HG03565 (cell line): ENCODE data around the gene GNB1L.
"Not testable (repeated sequence)": the region's sequence is repeated elsewhere in the genome, so short reads cannot be mapped to it uniquely, and the experiment has no call there.

Experiments
- ATAC-seq: cut with Tn5 transposase; IDR thresholded peaks from one replicate; pipeline ENCODE4 v1.9.1; 2021; ENCODE audit warnings: mild to moderate bottlenecking, moderate library complexity; ENCODE audit not compliant: unreplicated experiment

Gene GNB1L

DNA sequence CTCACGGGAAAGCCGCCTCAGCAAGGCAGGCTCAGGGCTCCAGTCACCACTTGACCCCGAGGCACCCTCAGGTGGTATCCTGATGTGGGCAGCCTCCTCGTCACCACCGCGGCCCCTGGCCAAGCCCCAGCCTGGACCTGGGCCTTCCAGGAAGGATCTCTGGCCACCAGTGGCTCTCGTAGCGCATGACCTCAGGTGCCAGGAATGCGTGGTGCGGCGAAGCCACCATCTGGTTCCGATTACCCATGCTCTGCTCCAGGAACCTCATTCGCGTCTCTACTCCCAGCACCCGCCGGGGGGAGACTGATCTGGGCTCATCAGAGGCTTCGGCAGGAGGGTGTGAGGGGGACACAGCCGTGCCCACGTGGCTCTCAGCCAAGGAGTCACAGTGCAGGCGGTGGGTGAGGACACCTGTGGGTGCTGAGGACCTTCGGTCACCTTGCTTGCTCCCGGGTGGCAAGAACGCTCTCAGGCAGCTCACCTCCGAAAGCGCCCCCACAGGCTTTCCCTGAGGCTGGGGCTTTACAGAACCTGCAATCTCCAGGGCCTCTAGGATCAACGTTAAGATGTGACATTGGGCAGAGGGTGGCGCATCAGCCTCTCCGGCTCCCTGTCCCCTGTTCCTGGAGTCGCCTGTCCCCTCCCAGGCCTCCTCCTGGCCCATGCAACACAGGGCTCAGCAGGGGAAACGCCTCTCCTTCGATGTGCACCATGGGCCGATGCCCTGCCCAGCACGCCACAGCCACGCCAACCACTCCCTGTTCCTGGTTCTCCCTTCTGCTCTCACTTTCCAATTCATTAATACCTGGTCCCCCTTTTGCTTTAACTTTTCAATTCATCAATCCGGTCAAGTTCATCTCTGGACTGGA is 55.1 kb downstream of the GNB1L start:
- ATAC-seq = no peak

DNA sequence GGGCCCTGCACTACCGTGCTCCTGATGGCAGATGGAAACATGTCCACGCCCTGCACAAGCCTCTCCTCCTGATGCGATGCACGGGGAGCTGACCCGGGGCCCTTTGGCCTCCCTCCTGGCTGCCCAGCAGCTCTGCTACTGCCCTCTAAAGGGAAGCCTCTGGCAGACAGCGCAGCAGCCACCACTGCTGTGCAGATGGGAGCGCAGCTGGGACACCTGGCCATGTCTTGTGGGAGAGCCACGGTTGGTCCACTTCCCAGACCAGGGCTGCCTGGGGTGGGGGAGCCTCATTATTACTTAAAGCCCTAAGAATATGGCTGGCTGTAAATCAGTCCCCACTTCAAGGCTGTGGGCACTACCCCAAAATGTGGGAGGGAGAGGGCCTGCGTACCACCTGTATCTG is 55.8 kb downstream of the GNB1L start:
- ATAC-seq = no peak

DNA sequence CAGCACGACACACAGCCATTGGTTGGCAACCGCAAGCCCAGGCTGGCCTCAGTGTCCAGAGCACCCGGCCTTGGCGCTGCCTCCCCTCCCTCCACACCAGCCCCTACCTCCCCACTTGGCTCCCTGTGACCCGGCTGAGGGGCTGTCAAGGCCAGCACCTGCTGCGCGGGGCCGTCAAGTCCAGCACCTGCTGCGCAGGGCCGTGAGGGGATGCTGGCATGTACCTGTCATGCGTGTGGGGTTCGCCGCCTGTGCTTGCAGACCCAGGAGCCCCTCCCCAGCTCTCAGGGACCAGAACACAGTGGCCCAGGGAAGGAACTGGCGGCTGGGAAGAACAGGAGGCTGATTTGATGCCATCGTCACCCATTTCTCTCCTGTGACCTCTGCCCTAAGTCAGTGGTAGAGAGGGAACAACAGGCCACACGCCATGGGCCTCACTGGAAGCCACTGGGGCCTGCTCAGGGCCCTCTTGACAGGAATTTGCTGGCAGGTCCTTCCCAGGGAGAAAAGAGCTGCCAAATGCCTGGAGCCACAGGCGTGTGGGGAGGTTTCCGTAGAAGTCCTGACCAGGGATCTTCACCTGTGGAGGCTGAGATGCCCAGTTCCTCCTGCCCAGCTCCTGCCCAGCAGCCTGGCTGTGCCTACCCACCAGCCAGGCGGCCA is 56.5 kb downstream of the GNB1L start:
- ATAC-seq = no peak

DNA sequence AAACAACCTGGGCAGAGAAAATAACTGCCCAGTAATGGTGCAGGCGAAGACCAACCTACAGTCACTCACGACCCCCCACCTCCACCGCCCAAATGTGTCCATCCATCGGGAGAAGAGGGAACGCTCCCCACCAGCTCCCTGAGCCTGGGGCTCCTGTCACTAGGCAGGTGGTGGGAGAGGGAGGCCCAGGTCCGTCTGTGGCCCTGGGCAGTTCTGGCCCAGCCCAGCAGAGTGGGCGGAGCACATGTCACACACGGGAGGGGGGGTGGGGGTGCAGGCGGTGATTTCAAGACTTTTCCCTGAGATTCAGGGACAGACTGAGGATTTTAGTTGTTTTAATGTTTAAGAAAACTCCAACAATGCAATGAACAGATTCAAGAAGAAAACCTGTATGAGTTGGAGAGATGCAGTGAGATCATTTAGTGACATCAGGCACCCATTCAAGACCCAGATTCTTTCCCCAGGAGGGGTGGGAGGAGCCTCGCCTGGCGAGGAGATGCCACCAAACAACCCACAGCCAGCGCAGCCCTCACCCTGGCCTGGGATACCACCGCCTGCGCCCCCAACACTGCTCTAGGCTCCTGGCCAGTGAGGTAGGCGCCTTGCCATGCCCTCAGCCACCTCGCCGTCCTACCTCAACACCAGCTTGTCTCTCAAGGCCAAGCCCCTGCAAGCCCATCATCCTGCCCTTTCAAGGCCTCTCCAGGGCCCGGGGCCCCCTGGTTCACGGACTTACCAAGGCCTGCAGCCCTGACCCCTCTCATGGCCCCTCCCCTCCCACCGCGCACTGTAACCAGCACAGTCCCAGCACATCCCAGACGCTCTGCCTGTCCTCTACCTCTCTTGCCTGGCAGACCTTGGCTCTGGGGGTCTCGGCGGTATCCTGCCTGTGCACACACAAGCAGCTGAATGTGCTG is 57.3 kb downstream of the GNB1L start:
- no peak for ATAC-seq

DNA sequence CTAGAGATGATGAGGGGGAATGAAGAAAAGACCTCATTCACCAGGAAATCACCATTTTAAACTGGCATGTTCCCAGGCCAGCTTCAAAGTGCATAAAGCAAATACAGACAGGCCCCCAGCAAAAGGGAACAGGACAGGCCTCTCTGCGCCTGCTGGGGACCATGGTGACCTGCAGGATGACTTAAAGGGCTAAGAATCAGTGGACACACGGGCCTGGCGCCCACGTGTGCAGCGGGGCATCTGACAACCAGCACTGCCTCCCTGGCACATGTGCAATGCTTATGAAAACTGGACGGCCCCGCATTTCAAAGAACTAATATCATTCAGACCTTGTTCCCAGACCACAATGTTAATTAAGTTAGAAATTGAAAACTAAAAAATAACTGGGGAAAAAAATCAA is 58.5 kb downstream of the GNB1L start:
- no peak for ATAC-seq

DNA sequence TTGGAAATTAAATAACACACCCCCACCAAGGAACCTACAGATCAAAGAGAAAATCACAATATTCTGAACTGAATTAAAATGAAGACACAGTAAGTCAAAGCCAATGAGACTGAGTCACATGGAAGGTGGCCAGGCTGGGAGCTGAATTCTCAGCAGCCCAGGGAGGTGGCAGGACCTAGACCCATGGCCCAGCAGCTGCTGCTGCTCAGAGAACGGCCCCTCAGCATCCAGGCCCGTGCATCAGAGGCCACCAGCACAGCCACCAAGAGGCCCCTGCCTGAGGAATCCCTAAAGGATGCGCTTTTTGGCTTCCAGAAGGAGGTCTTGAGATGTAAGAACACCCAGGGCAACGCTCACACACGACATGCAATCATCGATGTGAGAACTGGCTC is 59.1 kb downstream of the GNB1L start:
- no peak for ATAC-seq

DNA sequence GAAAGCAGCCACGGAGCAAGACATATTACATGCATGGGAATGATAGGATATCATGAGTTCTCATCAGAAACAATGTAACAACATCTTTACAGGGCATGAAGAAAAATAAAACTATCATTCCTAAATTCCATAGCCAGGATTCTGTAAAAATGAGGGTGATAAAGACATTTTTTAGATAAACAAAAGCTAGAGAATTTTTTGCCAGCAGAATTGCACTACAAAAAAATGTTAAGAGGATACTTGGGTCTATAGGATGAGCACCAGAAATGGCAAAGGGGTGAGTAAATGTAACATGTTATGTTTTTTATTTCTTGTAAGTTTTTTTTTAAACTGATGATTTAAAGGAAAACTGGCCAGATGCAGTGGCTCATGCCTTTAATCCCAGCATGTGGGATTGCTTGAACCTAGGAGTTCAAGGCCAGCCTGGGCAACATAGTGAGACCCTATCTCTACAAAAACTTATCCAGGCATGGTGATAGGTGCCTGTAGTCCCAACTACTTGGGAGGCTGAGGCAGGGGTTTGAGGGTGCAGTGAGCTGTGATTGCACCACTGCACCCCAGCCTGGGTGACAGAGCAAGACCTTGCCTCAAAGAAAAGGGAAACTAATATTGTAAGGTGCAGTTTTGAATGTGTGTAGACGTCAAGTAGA is 60.9 kb downstream of the GNB1L start:
- no peak for ATAC-seq

DNA sequence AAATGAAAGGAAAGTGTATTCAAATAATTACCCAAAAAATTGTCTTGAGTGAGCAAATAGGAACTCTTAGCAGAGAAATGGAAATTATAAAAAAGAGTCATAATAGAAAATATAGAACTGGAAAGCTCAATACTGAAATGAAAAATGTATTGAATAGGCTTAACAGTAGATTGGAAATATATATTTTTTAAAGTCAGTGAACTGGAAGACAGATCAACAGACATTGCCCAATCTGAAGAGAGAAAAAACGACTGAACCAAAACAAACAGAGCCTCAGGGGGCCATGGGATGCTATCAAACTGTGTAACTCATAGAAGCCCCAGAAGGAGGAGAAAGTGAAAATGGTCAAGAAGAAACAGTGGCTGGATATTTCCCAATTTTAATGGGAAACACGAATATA is 61.5 kb downstream of the GNB1L start:
- no peak for ATAC-seq

DNA sequence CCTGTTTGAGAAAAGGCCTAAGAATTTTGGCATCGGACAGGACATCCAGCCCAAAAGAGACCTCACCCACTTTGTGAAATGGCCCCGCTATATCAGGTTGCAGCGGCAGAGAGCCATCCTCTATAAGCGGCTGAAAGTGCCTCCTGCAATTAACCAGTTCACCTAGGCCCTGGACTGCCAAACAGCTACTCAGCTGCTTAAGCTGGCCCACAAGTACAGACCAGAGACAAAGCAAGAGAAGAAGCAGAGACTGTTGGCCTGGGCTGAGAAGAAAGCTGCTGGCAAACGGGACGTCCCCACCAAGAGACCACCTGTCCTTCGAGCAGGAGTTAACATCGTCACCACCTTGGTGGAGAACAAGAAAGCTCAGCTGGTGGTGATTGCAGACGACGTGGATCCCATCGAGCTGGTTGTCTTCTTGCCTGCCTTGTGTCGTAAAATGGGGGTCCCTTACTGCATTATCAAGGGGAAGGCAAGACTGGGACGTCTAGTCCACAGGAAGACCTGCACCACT is 62.2 kb downstream of the GNB1L start:
- ATAC-seq = not testable (repeated sequence)

DNA sequence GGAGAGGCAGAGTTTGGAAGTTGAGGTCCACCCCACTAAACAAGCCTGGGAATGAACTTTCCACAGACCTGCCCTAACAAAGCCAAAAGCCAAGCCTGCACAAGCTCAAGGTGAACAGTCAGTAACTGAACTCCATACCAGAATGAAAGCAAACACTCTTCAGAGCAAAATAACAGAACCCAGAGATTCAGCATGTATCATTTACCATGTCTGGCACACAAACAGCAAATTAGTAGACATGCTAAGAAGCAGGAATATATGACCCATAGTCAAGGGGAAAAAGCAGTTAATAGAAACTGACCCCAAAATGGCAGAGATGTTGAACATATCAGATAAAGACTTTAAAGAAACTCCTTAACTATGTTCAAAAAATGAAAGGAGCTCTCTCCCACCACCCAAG is 62.8 kb downstream of the GNB1L start:
- no peak for ATAC-seq

DNA sequence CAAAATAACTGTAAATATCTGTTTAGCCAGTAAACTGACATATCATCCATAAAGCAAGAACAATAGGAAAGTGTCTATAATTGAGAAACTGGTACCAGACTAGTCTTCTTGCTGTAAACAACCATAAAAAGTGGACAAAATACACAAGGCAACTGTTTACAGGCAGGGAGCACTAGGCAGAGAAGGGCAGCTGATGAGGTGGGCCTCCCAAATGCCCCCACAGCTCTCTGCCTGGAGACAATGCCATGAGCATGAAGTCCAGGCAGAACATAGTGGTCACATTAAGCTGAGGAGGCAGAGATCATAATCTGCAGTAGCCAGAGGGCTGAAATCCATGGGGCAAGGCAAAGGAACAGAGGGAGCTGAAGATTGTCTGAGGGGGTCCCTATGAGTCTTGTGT is 63.4 kb downstream of the GNB1L start:
- no peak for ATAC-seq

DNA sequence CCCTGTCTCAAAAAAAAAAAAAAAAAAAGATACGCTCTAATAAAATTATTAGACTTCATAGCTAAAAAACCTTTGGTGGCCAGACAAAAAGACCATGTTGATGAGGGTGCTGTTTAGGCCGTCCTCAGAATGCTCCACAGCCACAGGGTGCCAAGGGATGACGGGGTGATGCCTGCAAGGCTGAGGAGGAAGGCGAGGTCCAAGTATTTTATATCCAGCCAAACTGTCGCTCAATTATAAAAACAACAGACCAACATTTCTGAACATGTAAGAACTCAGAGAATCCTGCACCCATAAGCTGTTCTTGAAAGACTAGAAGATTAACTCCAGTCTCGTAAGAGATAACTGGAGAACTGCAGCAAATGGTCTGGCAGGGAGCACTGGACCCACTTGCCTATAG is 64.8 kb downstream of the GNB1L start:
- no peak for ATAC-seq

DNA sequence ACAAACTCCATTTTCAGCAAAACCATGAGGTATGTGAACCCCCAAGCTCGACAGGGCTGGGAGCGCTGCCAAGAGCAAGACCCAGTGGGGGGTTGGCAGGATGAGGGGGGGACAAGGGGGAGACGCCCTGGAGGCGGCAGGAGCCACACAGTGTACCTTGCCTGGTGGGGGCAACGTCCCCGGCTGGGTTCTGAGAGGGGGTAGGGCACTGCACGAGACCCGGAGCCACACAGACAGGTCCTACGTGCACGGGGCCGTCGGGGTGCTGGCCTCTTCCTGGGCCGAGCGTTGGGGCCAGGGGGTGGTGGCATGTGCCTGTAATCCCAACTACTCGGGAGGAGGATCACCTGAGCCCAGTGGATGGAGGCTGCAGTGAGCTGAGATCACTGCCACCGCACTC is 65.3 kb downstream of the GNB1L start:
- ATAC-seq = no peak

DNA sequence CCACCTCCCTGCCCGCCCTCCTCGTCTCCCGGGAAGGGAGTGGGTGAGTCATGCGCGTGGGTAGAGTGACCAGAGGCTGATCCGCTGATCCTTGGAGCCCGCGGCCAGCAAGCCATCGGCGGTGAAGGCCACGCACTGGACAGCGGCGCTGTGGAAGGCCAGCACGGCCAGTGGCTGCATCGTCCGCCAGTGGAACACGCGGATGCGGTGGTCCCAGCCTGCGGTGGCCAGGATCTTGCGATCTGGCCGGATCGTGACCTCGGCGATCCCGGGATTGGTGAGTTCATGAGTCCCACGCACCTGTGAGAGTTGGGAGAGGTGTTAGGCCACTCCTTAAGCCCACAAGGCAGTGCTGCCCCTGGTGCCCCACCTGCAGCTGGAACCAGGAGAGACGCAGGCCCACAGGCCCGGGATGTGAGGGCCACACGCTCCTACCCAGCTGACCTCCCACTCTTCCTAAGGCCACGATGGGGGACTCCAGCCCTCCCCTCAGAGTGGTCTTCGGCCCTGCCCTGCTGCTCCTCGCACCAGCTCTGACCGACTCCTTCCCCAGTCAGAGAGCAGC is 65.9 kb downstream of the GNB1L start:
- ATAC-seq = no peak

DNA sequence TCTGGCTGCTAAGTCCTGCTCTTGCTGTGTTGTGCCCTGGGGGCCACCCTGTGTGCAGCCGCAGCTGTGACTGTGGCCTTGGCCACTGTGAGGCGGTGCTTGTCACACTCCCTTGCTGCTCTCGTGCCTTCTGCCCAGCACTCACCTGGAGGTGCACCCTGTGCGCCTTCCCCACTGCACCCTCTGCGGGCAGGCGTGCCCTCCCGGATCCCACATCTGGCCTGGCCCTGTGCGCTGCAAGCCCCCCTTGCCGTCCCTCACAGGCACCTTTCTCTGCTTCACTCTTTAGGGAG is 66.9 kb downstream of the GNB1L start:
- no peak for ATAC-seq

DNA sequence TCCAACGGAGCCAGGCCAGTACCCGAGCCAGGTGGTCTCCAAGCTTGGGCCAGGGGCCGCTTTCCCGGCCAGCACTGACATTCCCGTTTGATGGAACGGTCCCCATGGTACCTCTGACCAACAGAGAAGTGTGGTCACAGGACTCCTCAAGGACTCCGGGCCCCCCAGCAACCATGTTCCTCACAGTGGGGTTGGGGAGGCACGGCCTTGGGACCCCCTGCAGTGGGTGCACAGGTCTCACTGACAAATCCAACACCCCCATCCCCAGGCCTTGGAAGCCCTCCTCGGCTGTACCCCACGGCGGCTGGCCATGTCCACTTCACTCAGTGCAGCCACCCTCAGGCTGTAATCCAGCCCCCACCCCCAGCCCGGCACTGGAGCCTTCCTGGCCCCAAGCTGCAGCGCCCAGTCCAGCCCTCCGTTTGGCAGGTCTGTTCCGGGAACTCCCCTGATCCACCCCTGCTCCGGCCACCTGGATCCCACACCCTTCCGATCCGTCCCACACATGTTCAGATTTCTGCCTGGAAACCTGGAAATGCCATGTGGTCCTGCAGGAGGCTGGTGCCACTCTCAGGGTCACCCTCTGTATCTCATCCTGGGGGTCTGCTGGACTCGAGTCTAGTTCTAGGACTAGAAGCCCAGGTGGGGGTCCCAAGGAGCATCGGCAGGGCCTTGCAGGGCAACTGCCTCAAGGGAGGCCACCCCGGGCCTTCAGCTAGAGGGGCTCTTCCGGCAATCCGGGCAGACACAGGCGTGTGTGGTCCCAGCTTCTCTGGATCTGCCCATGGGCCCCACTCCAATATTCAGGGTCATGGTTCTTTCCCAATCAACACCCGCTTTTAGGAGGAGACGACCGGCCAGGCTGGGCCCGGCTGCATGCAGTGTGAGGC is 67.5 kb downstream of the GNB1L start:
- ATAC-seq = no peak

DNA sequence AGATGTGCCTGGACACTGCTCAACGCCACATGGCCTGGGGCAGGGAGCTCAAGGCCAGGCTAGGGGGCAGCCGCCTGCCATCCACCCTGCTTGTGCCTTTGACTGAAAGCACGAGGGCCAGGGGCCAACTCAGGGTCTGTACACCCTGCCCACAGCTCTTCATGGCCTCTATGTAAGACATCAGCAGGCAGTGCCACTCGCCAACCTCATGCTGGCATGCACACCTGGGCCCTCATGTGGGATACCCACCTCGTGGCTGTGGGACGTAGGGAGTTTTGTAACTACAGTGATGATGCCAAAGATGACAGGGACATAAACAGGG is 68.4 kb downstream of the GNB1L start:
- no peak for ATAC-seq

DNA sequence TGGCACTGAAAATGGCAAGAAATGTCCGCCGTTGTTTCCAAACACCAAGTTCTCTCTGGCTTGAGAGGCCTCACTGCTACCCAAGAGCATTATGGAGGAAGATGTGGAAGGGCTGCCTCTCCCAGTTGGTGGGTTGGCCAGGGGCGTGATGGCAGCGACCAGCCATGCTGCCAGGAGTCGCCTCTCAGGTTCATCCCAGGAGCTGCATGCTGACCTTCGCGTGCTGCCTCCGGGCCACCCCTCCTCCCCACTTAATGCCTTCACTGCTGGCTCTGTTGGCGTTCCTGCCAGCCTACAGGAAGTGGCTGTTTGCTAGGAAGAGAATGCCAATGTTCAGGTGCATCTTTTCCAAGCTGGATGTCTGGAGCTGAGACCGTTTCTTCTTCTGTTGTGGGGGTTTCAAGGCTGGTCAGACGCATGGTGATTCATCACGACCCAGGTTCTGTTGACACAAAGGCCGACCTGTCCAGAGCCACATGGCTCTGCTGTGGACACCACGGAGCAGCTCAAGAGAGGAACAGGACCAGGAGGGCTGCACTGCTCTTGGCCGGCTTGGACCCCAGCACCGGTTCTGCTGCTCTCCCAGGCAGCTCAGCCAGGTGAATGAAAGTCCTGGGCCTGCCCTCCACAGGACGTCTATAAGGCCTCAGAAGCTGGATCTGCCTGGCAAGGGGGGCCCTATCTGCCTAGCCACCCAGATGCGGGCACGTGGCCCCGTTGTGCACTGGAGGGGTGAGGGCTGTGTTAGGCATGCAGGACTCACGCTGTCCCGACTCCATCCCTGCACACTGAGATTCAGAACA is 69.0 kb downstream of the GNB1L start:
- no peak for ATAC-seq
